HEK293 (cell line): ENCODE data around the gene TLL2.

Source experiments
- CTCF ChIA-PET: fragments of 350-600 bp; formaldehyde crosslinking; extraction: SDS; loops from one replicate; lab custom pipeline; 2021; ENCODE audit warnings: antibody characterized with exemption; lab: Yijun Ruan, JAX
- POLR2A ChIA-PET: fragments of 300-600 bp; formaldehyde crosslinking; extraction: SDS; loops from one replicate; lab custom pipeline; 2020; ENCODE audit warnings: antibody characterized with exemption, inconsistent platforms; lab: Yijun Ruan, JAX
- H3K27ac ChIP-seq: fragments of 200-500 bp; sonication (Bioruptor generic); 2 replicates; pipeline ENCODE4 v1.5.1; 2014; ENCODE audit warnings: low read depth, low read length, control low read depth, inconsistent platforms; ENCODE audit errors: extremely low read depth
- H3K36me3 ChIP-seq, 2 experiments: fragments of 200-500 bp in 1 of 2; sonication (Bioruptor generic) in 1 of 2; 1 replicate in 1 of 2; 2 replicates in 1 of 2; pipeline ENCODE4 v1.5.1; 2014 to 2017; ENCODE audit warnings: inconsistent platforms in 2 of 2, low read length in 2 of 2; ENCODE audit not compliant: control insufficient read depth in 2 of 2, insufficient read depth in 1 of 2
- H3K4me1 ChIP-seq: fragments of 200-500 bp; sonication (Bioruptor generic); 2 replicates; pipeline ENCODE4 v1.5.1; 2014; ENCODE audit warnings: mild to moderate bottlenecking, low read length, inconsistent platforms; ENCODE audit not compliant: control insufficient read depth, insufficient read depth
- H3K4me3 ChIP-seq: 2 replicates; pipeline ENCODE4 v1.5.1; 2011; ENCODE audit warnings: low read depth, mild to moderate bottlenecking, control low read depth, low read length, moderate library complexity
- H3K9me3 ChIP-seq: fragments of 200-500 bp; sonication (Bioruptor generic); 2 replicates; pipeline ENCODE4 v1.5.1; 2014; ENCODE audit warnings: low read depth, low read length, inconsistent platforms; ENCODE audit not compliant: control insufficient read depth, insufficient read depth
- GLIS1 ChIP-seq: fragments of 450-650 bp; formaldehyde crosslinking; IDR thresholded peaks from 2 replicates; pipeline ENCODE4 v1.5.1; 2016; ENCODE audit warnings: missing biosample characterization, missing genetic modification characterization
- ZNF37A ChIP-seq: fragments of 450-650 bp; IDR thresholded peaks from 2 replicates; pipeline ENCODE4 v1.5.1; 2018; ENCODE audit warnings: missing biosample characterization, missing genetic modification characterization
- ZNF768 ChIP-seq: fragments of 450-650 bp; formaldehyde crosslinking; IDR thresholded peaks from 2 replicates; pipeline ENCODE4 v1.5.1; 2018; ENCODE audit warnings: missing biosample characterization, mild to moderate bottlenecking, missing genetic modification characterization

Gene TLL2

DNA sequence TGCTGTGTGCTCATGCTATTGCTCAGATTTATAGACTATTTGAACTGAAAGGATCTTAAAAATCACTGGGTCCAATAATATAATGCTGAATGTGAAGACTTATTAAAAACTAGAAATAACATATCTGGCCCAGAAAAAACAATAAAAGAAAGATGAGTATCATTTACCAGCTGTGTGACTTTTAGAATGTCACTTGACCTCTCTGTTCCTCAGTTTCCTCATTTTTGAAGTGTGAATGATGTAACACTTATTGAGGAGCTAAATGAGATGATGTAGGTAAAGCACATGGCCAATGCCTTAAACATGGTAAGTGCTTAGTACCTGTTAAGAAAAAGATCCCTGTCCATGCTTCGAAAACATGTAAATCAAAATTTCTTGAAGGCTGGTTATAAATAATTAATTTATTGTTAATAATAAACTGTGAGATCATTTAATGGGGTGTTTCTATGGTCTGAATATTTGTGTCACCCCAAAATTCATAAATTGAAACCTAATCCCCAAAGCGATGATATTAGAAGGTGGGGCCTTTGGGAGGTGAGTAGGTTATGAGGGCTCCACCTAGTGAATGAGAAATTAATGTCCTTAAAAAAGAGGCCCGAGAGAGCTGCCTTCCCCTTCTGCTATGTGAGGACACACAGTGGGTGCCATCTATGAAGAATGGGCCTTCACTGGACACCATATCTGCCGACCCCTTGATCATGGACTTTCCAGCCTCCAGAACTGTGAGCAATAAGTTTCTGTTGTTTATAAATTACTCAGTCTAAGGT lies 196.5 kb downstream of the TLL2 start:
- no peak overlapping the region for H3K4me3 ChIP-seq
- H3K36me3 ChIP-seq = no peaks in the 10 kb centered on the region
- H3K27ac ChIP-seq = no peak overlapping the region
- no peaks in the 10 kb centered on the region for H3K9me3 ChIP-seq
- TF ChIP-seq ZNF37A (tag by site-specific recombination) (no peak), GLIS1 (tag by site-specific recombination) (no peak), ZNF768 (tag by site-specific recombination) (peak; percentile 72; the same call in 1 of the 2 replicates)
- no peaks in the 10 kb centered on the region for H3K4me1 ChIP-seq
- CTCF ChIA-PET = interaction anchor here (0.7 to 1.2 kb wide), 4 partner anchors 9 to 87 kb away, joined by 3 to 4 read pairs (median 3); no protein-coding TSS in a partner anchor
- POLR2A ChIA-PET = no interaction called here
